ENCODE results near the gene TUT4.

GRCh38 chr1:52552236-52552504, 722 bp downstream of the TUT4 start:
- TF ChIP-seq POLR2AphosphoS5 (IDR thresholded peaks at IDR 0.05) (peak in 1 of 2 donors; percentile 5), CTCF (IDR thresholded peaks at IDR 0.05) (no peak), POLR2A (IDR thresholded peaks at IDR 0.05) (no peak), EP300 (IDR thresholded peaks at IDR 0.05) (no peak)
